ENCODE results near the gene ITGB3. TPM values are rescaled to one million over a fixed set of nuclear protein-coding genes. Genes with fewer than 3 reads are reported as not detected.

The ITGB3 gene
- total and polyA plus RNA-seq, 10 of the 15 experiments (the other 5 are each of a cell fraction or from before 2014, with no cell fraction given) = 0.69 to 22.8 (median 13.6) TPM

- TF ChIP-seq, protein P1, sequence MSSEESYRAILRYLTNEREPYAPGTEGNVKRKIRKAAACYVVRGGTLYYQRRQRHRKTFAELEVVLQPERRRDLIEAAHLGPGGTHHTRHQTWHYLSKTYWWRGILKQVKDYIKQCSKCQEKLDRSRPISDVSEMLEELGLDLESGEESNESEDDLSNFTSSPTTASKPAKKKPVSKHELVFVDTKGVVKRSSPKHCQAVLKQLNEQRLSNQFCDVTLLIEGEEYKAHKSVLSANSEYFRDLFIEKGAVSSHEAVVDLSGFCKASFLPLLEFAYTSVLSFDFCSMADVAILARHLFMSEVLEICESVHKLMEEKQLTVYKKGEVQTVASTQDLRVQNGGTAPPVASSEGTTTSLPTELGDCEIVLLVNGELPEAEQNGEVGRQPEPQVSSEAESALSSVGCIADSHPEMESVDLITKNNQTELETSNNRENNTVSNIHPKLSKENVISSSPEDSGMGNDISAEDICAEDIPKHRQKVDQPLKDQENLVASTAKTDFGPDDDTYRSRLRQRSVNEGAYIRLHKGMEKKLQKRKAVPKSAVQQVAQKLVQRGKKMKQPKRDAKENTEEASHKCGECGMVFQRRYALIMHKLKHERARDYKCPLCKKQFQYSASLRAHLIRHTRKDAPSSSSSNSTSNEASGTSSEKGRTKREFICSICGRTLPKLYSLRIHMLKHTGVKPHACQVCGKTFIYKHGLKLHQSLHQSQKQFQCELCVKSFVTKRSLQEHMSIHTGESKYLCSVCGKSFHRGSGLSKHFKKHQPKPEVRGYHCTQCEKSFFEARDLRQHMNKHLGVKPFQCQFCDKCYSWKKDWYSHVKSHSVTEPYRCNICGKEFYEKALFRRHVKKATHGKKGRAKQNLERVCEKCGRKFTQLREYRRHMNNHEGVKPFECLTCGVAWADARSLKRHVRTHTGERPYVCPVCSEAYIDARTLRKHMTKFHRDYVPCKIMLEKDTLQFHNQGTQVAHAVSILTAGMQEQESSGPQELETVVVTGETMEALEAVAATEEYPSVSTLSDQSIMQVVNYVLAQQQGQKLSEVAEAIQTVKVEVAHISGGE (CRISPR knock-in tag; IDR thresholded peaks at IDR 0.05) = no peak
- TF ChIP-seq YY1 (IDR thresholded peaks at IDR 0.05; ENCODE audit: low read depth, low read length) (no peak), ZNF592 (IDR thresholded peaks at IDR 0.05) (no peak)
- TF ChIP-seq, protein P2, sequence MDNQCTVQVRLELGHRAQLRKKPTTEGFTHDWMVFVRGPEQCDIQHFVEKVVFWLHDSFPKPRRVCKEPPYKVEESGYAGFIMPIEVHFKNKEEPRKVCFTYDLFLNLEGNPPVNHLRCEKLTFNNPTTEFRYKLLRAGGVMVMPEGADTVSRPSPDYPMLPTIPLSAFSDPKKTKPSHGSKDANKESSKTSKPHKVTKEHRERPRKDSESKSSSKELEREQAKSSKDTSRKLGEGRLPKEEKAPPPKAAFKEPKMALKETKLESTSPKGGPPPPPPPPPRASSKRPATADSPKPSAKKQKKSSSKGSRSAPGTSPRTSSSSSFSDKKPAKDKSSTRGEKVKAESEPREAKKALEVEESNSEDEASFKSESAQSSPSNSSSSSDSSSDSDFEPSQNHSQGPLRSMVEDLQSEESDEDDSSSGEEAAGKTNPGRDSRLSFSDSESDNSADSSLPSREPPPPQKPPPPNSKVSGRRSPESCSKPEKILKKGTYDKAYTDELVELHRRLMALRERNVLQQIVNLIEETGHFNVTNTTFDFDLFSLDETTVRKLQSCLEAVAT (IDR thresholded peaks at IDR 0.05) = no peak
These were observed 1.4 kb upstream of the ITGB3 start (continued) for GRCh38 chr17:47252209-47252608.
